ENCODE measurements around the gene ADAM19.

The ADAM19 gene

DNA sequence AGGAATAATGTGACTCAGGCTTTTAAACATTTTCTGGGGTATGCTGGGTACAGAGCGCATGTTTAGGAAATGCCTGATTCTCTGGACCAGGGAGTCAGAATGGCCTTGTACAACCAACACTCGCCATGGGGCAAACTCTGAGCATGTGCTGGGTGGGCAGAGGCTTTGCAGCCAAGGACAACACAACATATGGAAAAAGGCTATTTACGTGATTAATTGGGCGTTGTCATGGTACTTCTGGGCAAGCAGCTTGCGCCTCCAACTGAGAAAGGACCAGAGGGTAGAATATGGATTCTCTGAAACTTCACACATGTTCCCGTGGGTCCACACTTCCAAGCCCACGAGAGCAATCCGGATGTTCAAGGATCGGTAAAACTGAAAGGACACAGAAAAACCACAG, 66.5 kb downstream of the ADAM19 start:
- no peak for DNase-seq (ENCODE audit: extremely low read depth, insufficient read length)
- TF ChIP-seq, protein P1, sequence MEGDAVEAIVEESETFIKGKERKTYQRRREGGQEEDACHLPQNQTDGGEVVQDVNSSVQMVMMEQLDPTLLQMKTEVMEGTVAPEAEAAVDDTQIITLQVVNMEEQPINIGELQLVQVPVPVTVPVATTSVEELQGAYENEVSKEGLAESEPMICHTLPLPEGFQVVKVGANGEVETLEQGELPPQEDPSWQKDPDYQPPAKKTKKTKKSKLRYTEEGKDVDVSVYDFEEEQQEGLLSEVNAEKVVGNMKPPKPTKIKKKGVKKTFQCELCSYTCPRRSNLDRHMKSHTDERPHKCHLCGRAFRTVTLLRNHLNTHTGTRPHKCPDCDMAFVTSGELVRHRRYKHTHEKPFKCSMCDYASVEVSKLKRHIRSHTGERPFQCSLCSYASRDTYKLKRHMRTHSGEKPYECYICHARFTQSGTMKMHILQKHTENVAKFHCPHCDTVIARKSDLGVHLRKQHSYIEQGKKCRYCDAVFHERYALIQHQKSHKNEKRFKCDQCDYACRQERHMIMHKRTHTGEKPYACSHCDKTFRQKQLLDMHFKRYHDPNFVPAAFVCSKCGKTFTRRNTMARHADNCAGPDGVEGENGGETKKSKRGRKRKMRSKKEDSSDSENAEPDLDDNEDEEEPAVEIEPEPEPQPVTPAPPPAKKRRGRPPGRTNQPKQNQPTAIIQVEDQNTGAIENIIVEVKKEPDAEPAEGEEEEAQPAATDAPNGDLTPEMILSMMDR (IDR thresholded peaks at IDR 0.05; ENCODE audit: insufficient read depth, low read length, poor library complexity, severe bottlenecking), result no peak
- peaks cover 10% of the 10 kb centered on the region for H3K36me3 ChIP-seq (ENCODE audit: control insufficient read depth, insufficient read depth, low read length)
- H3K27me3 ChIP-seq (replicated peaks; ENCODE audit: control insufficient read depth, insufficient read depth, low read length), result no peaks in the 10 kb centered on the region
- H3K4me3 ChIP-seq (replicated peaks; ENCODE audit: low read depth, low read length), result no peak overlapping the region

DNA sequence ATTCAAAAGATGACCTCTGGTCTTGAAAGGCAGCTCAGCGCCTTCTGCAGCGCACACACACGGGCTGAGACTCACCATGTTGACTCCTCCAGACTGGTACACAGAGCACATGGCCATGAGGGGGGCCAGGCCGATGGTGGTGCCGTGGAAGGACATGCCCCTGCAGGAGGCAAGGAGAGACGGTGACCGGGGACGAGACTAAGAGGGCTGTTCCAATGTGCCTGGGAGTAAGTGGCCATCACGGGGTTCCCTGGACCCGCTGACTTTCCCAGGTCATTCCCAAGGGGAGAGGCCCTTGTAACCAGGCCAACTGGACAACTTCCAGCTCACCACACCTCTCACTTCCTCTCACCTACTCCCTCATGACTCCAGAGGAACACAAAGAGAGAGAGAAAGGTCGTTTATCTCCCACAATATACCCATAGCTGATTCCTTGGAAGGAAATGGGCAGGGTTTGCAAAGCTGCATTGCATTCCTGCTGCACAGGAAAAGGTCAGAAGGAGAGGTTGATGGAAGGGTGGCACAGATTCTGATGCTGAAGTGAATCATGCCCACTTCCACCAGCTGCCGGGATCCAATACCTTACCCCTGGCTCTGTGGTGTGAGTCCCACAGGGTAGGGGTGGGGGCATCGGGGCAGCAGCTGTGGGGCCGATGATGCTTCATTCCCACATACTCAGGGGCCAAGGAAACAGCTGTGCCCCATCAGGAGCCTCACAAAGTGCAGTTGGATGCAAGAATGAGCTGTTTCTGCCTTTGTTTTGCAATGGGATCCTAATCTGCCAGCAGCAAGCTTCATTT, 68.4 kb downstream of the ADAM19 start:
- no peaks in the 10 kb centered on the region for H3K27me3 ChIP-seq (replicated peaks; ENCODE audit: control insufficient read depth, insufficient read depth, low read length)
- peaks cover 5% of the 10 kb centered on the region for H3K36me3 ChIP-seq (ENCODE audit: control insufficient read depth, insufficient read depth, low read length)
- TF ChIP-seq, protein P1 (IDR thresholded peaks at IDR 0.05; ENCODE audit: insufficient read depth, low read length, poor library complexity, severe bottlenecking), result no peak
- no peak for DNase-seq (ENCODE audit: extremely low read depth, insufficient read length)
- no peak overlapping the region for H3K4me3 ChIP-seq (replicated peaks; ENCODE audit: low read depth, low read length)

DNA sequence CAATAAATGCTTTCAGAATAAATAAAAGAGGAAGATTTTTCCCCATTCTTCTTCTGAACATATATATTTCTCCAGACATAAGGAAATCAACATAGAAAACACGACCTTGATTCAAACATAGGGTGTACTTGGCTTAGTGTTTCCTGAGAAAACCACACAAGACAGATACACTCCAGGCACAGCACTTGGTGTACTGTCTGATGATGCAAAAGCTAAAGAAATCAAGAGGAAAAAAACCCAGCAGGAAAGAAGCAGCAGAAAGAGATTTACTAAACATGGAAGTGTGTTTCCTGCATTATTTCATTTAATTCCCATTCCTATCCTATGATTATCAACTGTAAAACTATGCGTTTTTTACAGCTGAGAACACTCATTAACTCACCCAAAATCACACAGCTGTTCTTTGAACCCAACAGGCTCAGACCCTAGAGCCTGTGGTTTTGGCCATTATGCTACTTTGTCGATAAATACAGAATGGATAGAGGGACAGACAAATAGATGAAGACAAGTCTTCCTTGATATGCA, 69.4 kb downstream of the ADAM19 start:
- peaks cover 5% of the 10 kb centered on the region for H3K36me3 ChIP-seq (ENCODE audit: control insufficient read depth, insufficient read depth, low read length)

DNA sequence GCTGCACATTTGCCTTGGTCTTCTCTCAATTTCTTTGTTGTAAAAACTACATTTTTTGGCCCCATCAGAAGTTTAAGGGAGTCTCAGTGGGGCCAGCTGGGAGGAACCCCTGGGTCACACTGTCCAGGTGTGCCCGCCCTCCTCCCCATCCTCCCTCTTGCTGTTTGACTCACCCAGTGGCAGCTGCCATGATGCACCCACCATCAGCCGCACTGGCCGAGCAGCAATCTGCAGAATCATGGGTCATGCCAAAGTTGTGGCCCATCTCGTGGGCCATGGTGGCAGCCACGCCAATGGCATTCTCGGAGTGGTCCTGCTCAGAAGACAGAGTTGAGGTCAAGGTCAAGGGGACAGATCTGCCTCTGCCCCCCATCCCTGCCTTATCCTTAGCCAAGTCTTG, 70.1 kb downstream of the ADAM19 start:
- TF ChIP-seq, protein P1 (IDR thresholded peaks at IDR 0.05; ENCODE audit: insufficient read depth, low read length, poor library complexity, severe bottlenecking), result no peak
- H3K36me3 ChIP-seq (ENCODE audit: control insufficient read depth, insufficient read depth, low read length), result peaks cover 5% of the 10 kb centered on the region
- H3K27me3 ChIP-seq (replicated peaks; ENCODE audit: control insufficient read depth, insufficient read depth, low read length), result no peaks in the 10 kb centered on the region
- no peak for DNase-seq (ENCODE audit: extremely low read depth, insufficient read length)
- H3K4me3 ChIP-seq (replicated peaks; ENCODE audit: low read depth, low read length), result no peak overlapping the region

More for the DNA sequence above, 69.4 kb downstream of the ADAM19 start:
- TF ChIP-seq, protein P1 (IDR thresholded peaks at IDR 0.05; ENCODE audit: insufficient read depth, low read length, poor library complexity, severe bottlenecking), result no peak
- no peak overlapping the region for H3K4me3 ChIP-seq (replicated peaks; ENCODE audit: low read depth, low read length)
- no peak for DNase-seq (ENCODE audit: extremely low read depth, insufficient read length)
- H3K27me3 ChIP-seq (replicated peaks; ENCODE audit: control insufficient read depth, insufficient read depth, low read length), result no peaks in the 10 kb centered on the region

DNA sequence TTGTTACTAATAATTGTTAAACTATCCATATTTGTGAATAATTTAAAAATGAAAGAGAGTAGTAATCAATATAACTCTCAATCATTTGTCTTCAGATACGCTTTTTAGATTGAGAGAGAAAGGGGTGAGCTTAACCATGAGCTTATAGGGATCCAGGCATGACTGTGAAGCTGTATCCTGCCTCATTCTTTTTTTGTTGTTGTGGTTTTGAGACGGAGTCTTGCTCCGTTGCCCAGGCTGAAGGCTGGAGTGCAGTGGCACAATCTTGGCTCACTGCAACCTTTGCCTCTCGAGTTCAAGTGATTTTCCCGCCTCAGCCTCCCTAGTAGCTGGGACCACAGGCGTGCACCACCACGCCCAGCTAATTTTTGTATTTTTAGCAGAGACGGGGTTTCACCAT, 71.5 kb downstream of the ADAM19 start:
- peaks cover 6% of the 10 kb centered on the region for H3K36me3 ChIP-seq (ENCODE audit: control insufficient read depth, insufficient read depth, low read length)
- TF ChIP-seq, protein P1 (IDR thresholded peaks at IDR 0.05; ENCODE audit: insufficient read depth, low read length, poor library complexity, severe bottlenecking), result no peak
- no peak for DNase-seq (ENCODE audit: extremely low read depth, insufficient read length)
- no peaks in the 10 kb centered on the region for H3K27me3 ChIP-seq (replicated peaks; ENCODE audit: control insufficient read depth, insufficient read depth, low read length)
- H3K4me3 ChIP-seq (replicated peaks; ENCODE audit: low read depth, low read length), result no peak overlapping the region
